AG09309 (cell line): Measurements from ENCODE around the gene PDE4C.

Experiments
- DNase-seq: peaks from one replicate; pipeline ENCODE4 v3.0.0-alpha.2; 2010; ENCODE audit warnings: low read depth
- H3K4me3 ChIP-seq: 2 replicates; pipeline ENCODE4 v1.5.1; 2011; ENCODE audit warnings: mild to moderate bottlenecking, low read depth, low read length, moderate library complexity; ENCODE audit not compliant: control insufficient read depth
- CTCF ChIP-seq: IDR thresholded peaks from 2 replicates; pipeline ENCODE4 v1.5.1; 2011; ENCODE audit warnings: mild to moderate bottlenecking, low read depth, low read length, inconsistent platforms; ENCODE audit not compliant: insufficient read depth, control insufficient read depth; ENCODE audit errors: missing control alignments

The PDE4C gene

GRCh38 chr19:18263324-18264136 is 37.3 kb upstream of the PDE4C start:
- no peak for DNase-seq
- H3K4me3 ChIP-seq: no peak overlapping the region
- TF ChIP-seq CTCF: no peak

- DNase-seq: no peak
- H3K4me3 ChIP-seq: no peak overlapping the region
- no peak for TF ChIP-seq CTCF
Observed at GRCh38 chr19:18262917-18263316, 36.7 kb upstream of the PDE4C start.

DNA sequence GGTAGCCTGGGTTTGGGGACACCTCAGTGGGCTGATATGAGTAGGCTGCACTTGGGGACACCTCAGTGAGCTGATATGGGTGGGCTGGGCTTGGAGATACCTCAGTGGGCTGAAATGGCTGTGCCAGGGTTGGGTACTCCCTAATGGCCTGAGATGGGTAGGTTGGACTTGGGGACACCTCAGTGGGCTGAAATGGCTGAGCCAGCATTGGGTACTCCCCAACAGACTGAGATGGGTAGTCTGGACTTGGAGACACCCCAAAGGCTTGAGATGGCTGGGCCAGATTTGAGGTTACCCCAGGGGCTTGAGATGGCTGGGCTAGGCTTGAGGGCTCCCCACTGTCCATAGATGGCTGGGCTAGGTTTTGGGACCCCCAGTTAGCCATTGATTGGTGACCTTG is 35.9 kb upstream of the PDE4C start:
- H3K4me3 ChIP-seq: no peak overlapping the region
- TF ChIP-seq CTCF: no peak

GRCh38 chr19:18261474-18261873 is 35.2 kb upstream of the PDE4C start:
- TF ChIP-seq CTCF: no peak
- no peak for DNase-seq
- no peak overlapping the region for H3K4me3 ChIP-seq

More for the DNA sequence above, 35.9 kb upstream of the PDE4C start:
- DNase-seq: no peak

DNA sequence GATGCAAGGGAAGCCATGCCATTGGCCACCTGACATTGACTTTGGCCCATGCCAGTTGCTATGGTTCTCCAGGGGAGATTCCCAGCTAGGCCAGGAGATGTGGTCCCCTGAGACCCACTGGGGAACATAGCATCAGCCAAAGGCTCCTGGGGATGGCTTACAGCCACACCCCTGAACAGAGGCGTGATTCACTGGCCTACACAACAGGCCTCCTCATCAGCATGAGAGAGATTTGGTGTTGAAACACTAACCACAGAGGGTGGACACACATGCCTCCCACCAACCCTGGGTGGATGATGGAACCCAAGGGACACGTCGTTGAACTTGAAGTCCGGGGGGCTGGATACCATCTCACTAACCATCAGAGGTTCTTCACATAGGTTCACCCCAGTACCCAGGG is 33.7 kb upstream of the PDE4C start:
- DNase-seq: no peak
- TF ChIP-seq CTCF: no peak
- no peak overlapping the region for H3K4me3 ChIP-seq

GRCh38 chr19:18257503-18258470 is 31.5 kb upstream of the PDE4C start:
- DNase-seq: no peak
- no peak overlapping the region for H3K4me3 ChIP-seq
- TF ChIP-seq CTCF: no peak
